HG03039 (cell line): ENCODE data around the gene IGFBP6.

Experiments used
- ATAC-seq: cut with Tn5 transposase; IDR thresholded peaks from one replicate; pipeline ENCODE4 v1.9.1; 2021; ENCODE audit warnings: mild to moderate bottlenecking, moderate library complexity; ENCODE audit not compliant: unreplicated experiment

IGFBP6 gene

DNA sequence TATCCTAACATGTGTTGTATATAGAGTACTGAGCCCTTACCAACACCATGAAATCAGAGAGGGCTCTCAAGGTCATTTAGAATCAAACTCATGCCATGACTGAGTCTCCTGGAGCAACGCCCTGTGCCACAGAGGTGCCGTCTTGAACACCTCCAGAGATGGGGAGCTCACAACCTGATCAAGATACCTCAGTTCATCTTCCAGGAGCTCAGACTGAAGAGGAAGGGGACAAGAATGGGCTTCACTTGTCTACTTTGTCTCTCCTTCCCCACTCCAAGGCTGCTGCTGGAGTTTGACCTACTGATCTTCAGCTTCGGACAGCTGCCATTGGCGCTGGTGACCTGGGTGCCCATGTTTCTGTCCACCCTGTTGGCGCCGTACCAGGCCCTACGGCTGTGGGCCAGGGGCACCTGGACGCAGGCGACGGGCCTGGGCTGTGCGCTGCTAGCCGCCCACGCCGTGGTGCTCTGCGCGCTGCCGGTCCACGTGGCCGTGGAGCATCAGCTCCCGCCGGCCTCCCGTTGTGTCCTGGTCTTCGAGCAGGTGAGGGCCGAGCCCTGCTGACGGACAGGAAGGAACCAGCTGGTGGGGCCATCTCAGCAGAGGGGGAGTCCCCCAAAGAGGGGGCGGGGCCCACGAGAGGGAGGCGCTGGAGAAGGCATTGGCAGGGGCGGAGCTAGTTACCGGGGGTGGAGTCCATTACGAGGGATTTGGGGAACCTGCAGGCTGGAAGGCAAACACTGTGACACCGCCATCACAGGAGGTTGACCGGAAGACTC lies 17.8 kb downstream of the IGFBP6 start:
- ATAC-seq: no peak

DNA sequence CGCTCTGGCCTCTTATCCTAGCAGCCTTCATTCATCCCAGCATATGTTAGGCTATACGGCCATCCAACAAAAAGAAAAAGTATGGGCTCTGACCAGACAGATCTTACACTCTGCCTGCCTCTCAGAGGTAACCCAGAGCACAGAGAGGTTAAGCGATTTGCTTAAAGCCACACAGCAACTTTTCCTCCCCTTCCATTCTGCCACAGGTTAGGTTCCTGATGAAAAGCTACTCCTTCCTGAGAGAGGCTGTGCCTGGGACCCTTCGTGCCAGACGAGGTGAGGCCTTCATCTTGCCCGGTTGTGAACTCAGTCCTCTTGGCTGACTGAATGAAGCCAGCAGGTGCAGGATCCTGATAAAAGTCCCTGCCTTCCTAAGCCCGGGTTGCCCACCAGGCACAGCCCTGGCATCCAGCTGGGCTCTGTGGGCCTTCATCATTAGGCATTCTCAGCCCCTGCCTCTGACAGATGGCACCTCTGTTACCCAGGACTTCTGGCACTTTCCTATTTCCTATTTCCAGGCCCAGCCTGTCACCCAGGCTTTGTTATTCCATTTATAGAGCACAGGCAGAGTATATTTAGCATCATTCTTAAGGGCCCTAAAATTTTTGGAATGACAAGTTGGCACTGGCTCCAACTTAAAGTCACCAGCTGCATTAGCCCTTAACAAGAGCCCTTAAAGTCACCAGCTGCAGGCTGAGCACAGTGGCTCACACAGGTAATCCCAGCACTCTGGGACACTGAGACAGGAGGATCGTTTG lies 18.6 kb downstream of the IGFBP6 start:
- ATAC-seq: no peak

DNA sequence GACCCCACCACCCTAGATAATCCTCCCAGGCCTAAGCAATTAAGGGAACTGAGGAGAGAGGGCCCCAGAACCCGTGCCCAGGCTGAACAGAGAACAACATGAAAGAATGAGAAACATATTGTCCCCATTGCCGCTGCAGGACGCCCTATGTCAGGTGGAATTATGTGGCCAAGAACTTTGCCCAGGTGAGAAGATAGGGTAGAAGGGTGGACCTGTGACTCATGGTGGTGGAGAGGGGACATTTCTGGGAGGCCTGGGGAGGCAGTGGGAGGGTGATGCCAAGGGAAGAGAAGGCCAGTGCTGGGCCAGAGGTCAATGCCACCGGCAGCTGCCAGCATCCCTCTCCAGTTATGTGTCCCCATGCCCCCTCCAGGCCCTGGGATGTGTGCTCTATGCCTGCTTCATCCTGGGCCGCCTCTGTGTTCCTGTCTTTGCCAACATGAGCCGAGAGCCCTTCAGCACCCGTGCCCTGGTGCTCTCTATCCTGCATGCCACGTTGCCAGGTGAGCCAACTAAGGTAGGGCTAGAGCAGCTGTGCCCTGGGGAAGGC lies 21.4 kb downstream of the IGFBP6 start:
- no peak for ATAC-seq

DNA sequence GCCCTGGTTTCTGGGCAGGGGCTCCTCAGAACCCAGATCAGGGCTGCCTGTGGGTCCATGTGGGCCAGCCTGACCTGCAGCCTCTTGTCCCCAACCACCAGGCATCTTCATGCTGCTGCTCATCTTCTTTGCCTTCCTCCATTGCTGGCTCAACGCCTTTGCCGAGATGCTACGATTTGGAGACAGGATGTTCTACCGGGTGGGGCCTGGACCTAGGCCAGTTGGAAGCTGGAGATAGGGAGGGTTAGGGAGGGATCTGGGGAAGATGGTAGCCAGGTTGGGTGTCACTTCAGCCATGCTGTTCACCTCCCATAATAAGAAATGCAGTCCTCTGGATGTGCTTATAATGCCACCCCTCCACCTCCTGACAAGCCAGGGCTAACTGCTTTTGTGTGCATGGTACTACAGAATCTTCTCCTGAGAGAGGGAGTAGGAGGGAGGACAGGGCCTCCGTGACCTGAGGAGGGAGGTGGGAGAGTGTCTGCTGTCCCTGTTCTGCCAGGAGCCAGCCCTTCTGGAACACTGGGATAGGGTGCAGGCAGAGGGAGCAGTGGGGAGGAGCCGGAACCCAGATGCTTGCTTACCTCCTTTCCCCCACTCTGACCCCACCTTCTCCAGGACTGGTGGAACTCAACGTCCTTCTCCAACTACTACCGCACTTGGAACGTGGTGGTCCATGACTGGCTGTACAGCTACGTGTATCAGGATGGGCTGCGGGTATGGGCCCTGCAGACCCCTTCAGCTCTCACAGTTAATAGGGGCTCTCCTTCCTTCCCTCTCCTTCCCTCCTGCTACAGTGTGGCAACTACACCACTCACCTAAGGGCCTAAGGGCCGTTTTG lies 23.4 kb downstream of the IGFBP6 start:
- ATAC-seq: no peak

DNA sequence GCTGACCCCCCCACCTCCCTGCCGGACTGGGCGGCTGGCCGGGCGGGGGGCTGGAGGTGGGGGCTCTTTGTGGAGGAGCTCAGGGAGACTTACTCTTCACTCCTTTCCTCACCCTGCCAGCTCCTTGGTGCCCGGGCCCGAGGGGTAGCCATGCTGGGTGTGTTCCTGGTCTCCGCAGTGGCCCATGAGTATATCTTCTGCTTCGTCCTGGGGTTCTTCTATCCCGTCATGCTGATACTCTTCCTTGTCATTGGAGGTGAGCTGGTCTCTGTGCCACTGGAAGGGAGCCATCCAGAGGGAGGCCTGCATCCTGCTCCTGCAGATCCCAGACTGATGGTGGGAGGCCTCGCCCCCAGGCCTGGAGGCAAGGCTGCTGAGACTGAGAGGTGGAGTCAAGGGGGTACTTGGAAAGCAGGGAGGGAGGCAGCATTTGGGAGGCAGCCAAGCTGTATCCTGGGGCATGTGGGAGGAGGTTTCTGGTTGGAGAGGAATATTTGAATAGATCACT lies 25.5 kb downstream of the IGFBP6 start:
- ATAC-seq: no peak

DNA sequence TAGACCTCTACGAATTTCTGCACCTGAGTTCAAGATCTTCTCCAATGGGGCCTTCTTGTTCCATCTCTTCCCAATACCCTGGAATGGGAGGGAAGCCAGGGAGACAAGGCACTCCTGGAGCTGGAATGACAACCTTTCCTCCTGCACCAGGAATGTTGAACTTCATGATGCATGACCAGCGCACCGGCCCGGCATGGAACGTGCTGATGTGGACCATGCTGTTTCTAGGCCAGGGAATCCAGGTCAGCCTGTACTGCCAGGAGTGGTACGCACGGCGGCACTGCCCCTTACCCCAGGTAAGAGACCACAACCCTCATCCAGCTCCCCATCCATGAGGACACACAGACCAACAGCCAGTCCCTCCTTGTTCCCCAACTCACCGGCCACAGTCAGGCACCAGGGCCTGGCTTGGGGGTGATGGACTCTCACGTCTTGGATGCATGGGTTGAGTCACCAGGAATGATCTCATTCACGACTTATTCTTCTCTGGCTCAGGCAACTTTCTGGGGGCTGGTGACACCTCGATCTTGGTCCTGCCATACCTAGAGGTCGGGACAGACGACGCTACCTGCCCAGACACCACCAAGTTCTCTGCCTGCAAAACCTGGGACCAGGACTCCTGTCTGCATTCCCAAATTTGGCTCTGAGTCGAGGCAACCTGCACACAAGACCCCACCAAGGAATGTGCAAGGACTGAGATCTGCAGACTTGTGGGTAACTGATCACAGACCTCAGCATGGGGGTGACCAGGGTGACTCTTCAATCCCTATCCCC lies 26.3 kb downstream of the IGFBP6 start:
- ATAC-seq: no peak

DNA sequence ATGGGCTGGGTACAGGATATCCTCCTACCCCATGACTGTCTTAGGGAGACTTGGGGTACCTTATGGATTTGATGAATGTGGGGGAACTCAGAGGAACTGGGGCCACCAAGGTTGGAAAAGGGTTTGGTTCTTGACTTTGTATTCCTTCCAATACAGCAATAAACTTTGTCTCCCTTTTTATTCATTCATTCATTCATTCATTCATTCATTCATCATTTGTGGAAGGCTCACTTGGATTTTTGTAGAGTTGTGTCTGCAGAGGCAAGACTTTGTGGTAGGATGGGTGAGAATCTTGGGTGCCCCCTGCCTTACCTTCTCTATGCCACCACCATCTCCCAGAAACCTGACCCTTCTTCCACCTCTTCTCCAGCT lies 26.9 kb downstream of the IGFBP6 start:
- ATAC-seq: no peak

DNA sequence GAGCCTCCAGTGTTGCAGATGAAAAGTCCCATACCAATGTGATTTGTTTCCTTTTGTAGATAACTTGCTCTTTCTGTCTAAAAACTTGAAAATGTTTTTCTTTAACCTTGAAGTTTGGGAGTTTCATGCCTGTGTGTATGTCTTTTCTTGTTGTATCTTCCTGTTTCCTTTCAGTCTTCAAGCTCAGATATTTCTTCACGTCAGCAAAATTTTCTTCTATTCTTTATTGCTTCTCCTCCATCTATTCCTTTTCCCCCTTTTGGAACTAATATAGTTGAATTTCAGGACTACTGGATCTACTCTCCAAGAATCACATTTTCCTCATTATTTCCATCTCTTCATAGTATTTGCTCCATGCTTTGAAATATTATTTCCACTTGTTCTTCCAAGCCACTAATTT lies 29.7 kb downstream of the IGFBP6 start:
- no peak for ATAC-seq

DNA sequence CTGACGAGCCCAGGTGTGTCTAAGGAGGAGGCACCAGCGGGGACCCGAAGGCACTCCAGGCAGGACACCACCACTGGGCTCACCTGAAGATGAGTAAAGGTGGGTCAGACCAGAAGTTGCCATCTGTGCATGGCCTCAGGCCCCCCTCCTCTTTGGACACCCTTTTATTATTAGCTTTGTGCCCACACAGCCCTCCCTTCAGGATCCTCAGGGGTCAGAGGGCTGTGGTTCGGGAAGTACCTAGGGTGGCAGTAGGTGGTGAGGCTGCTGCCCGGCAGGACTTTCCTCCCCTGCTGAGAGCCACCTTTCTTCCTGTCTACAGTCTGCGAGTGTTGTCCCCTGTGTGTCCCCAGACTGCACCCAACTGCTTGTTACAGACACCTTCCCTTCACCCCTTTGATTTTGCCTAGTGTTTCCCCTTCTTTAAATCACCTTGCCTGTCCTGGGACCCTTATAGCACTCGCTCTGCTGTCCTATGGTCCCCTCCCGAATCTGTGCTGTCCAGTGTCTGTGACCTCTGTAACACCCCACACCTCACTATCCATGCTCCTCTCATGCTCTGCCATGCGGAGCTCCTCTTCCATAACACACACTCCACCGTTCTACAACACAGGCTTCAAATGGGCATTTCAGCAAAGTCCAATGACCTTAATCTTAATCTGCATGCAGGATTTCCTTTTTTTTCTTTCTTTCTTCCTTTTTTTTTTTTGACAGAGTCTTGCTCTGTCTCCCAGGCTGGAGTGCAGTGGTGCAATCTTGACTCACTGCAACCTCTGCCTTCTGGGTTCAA lies 31.5 kb downstream of the IGFBP6 start:
- ATAC-seq: no peak

DNA sequence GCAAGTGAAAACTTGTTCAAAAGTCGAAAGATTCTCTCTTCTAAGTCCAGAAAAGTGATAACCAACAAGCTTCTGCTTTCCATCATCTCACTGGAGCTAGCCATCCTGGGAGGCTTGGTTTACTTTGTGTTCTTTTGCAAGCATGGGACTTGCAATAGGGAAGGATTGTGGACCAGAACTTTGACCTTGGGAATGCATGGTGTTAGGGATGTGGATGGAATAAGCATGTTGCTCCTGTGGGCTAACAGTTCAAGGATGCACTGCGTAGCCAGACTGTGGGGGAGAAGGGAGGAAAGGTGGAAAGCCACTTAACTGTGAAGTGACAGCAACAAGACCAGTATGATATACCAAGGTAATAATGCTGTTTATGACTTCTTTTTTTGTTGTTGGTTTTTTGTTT lies 34.4 kb downstream of the IGFBP6 start:
- no peak for ATAC-seq

DNA sequence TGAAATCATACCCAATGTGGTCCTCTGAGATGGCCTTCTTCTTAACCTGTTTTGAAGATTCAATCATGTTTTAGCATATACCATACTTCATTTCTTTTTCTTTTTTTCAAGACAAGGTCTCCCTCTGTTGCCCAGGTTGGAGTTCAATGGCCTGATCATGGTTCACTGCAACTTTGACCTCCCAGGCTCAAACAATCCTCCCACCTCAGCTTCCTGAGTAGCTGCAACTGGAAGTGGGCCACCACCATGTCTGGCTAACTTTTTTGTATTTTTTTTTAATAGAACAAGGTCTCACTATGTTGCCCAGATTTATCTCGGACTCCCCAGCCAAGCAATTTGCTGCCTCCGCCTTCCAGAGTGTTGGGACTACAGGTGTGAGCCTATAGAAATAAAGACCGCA lies 36.3 kb downstream of the IGFBP6 start:
- no peak for ATAC-seq

DNA sequence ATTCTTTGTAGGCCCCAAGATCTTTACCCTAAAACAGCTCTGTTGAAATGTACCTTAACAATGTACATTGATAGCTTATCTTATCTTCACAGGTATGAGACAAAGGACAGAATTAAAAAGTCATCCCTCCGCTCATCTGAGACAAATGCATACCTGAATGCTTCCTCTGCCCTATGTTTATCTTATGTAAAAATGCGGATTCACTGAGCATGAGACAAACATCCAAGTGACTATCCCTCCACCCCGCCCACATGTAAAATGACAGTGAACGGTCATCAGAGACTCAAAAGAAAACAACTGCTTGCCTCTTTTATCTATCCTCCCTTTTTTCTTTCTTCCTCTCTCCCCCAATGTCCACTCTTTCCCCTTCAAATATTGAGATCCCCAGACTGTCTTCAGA lies 45.9 kb downstream of the IGFBP6 start:
- no peak for ATAC-seq

DNA sequence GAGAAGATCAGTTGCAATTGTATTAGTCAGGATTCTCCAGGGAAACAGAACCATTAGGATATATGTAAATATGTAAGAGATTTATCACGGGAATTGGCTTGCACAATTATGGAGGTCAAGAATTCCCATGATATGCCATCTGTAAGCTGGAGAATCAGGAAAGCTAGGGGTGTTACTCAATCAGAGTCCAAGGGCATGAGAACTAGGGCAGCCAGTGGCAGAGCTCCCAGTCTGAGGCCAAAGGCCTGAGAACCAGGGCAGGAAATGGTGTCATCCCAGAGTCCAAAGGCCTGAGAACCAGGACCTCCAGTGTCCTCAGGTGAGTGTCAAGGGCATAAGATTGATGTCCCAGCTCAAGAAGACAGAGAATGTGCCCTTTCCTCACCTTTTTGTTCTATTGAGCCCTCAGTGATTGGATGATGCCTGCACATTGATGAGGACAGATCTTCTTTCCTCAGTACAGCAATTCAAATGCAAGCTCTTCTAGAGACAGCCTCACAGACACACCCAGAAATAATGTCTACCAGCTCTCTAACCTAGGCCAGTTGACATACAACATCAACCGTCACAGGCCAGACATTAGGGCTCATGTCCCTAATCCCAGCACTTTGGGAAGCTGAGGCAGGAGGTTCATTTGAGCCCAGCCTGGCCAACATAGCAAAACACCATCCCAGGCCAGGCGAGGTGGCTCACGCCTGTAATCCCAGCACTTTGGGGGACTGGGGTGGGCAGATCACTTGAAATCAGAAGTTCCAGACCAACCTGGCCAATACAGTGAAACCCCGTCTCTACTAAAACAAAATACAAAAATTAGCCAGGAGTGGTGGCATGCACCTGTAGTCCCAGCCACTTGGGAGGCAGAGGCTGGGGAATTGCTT lies 48.2 kb downstream of the IGFBP6 start:
- no peak for ATAC-seq

DNA sequence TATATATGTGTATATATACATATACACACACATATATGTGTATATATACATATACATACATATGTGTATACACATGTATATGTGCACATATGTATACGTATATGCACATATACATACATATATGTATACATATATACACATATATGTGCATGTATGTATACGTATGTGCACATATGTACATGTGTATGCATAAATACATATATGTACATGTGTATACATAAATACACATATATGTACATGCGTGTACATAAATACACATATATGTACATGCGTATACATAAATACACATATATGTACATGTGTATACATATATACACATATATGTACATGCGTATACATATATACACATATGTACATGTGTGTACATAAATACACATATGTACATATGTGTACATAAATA lies 49.7 kb downstream of the IGFBP6 start:
- ATAC-seq: no peak

DNA sequence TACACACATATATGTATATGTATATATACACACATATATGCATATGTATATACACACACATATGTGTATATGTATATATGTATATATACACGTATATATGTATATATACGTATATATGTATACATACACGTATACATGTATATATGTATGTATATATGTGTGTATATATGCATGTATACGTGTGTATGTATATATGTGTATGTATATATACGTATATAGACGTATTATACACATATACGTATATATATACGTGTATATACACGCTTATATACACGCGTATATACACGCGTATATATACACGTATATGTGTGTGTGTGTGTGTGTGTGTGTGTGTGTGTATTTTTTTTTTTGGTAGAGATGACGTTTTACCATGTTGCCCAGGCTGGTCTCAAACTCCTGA lies 50.2 kb downstream of the IGFBP6 start:
- ATAC-seq: no peak

DNA sequence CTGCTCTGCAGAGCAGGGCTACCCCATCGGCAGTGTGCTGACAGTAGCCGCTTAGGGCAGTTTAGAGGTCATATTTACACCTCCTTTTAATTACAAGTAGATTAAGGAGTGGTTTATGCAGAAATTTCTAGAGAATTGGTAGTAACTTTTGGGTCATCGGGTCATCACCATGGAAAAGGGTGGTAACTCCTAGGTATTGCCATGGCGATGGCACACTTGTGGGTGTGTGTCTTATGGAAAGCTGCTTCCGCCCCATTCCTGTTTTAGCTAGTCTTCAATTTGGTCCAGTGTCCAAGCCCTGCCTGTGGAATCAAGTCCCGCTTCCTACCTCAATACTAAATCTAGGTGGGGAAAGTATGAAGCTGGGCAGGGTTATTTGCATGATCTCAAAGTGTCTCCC lies 53.6 kb downstream of the IGFBP6 start:
- no peak for ATAC-seq
